NB4 (cell line): ENCODE measurements around the gene LRP1B.

ENCODE experiments used
- POLR2A ChIP-seq: IDR thresholded peaks from 2 replicates; pipeline ENCODE4 v1.6.1; 2011; ENCODE audit warnings: mild to moderate bottlenecking; ENCODE audit not compliant: insufficient read length; ENCODE audit errors: extremely low read depth
- TF ChIP-seq, protein P1 (sequence below): IDR thresholded peaks from one replicate; pipeline ENCODE4 v1.5.1; 2012; ENCODE audit warnings: low read depth, low read length

DNA sequence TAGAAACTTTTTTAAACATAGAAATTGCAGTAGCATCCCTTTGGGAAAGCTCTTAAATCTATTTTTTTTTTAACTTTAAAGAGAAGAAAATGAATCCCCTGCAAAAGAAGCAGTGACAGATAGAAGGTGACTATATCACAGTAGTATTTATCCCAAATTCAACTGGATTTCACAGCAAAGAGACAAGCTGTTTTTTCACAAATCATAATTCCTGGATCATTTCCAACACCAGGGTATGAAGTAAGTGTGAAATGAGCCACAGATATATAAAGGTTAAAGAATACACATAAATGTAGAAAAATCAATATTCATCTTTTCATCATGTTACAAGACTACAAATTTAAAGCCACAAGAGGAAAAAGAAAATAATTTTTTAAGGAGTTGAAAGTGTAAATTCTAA, 1945.7 kb downstream of the LRP1B start:
- TF ChIP-seq, protein P1, sequence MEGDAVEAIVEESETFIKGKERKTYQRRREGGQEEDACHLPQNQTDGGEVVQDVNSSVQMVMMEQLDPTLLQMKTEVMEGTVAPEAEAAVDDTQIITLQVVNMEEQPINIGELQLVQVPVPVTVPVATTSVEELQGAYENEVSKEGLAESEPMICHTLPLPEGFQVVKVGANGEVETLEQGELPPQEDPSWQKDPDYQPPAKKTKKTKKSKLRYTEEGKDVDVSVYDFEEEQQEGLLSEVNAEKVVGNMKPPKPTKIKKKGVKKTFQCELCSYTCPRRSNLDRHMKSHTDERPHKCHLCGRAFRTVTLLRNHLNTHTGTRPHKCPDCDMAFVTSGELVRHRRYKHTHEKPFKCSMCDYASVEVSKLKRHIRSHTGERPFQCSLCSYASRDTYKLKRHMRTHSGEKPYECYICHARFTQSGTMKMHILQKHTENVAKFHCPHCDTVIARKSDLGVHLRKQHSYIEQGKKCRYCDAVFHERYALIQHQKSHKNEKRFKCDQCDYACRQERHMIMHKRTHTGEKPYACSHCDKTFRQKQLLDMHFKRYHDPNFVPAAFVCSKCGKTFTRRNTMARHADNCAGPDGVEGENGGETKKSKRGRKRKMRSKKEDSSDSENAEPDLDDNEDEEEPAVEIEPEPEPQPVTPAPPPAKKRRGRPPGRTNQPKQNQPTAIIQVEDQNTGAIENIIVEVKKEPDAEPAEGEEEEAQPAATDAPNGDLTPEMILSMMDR = no peak
- TF ChIP-seq POLR2A = no peak
